Common myeloid progenitor, CD34-positive (primary cell): ENCODE results near the gene ANKRD33.

ENCODE experiments used
- CTCF ChIA-PET: fragments of 350-600 bp; sonication (Branson Sonifier 250); formaldehyde crosslinking; loops from one replicate; lab custom pipeline; 2021; ENCODE audit warnings: antibody characterized with exemption; lab: Charles Lee
- POLR2A ChIA-PET: fragments of 350-600 bp; sonication (Branson Sonifier 250); formaldehyde crosslinking; loops from one replicate; lab custom pipeline; 2021; ENCODE audit warnings: antibody characterized with exemption; lab: Charles Lee
- DNase-seq, 3 donors: peaks; one replicate each; pipeline versions ENCODE4 v3.0.0 to v3.0.0-alpha.2; 2013
- H3K27ac ChIP-seq, 2 experiments: 1 replicate in 1 of 2; 2 replicates in 1 of 2; pipeline ENCODE4 v1.7.0; 2013; ENCODE audit warnings: inconsistent platforms in 2 of 2, low read length in 2 of 2, mild to moderate bottlenecking in 2 of 2, low read depth in 1 of 2, moderate library complexity in 1 of 2; ENCODE audit not compliant: severe bottlenecking in 2 of 2, insufficient read depth in 1 of 2, poor library complexity in 1 of 2
- H3K27me3 ChIP-seq, 5 experiments: replicated peaks in 2 of 5; 1 replicate in 3 of 5; 2 replicates in 2 of 5; pipeline versions ENCODE4 v1.6.1 to v1.7.0; 2013; ENCODE audit warnings: low read length in 4 of 5, mild to moderate bottlenecking in 2 of 5, moderate library complexity in 2 of 5, inconsistent platforms in 1 of 5; ENCODE audit not compliant: insufficient read depth in 5 of 5, control insufficient read depth in 4 of 5
- H3K36me3 ChIP-seq, 4 experiments: 1 replicate in 2 of 4; 2 replicates in 2 of 4; pipeline versions ENCODE4 v1.6.1 to v1.7.0; 2013; ENCODE audit warnings: low read length in 3 of 4, control low read depth in 1 of 4, mild to moderate bottlenecking in 1 of 4; ENCODE audit not compliant: control insufficient read depth in 4 of 4, insufficient read depth in 4 of 4
- H3K4me1 ChIP-seq, 4 experiments: 1 replicate in 3 of 4; 2 replicates in 1 of 4; pipeline versions ENCODE4 v1.6.1 to v1.7.1; 2013; ENCODE audit warnings: low read length in 3 of 4, mild to moderate bottlenecking in 3 of 4, control low read depth in 1 of 4, inconsistent platforms in 1 of 4, moderate library complexity in 1 of 4; ENCODE audit not compliant: control insufficient read depth in 4 of 4, insufficient read depth in 4 of 4; ENCODE audit errors: control extremely low read depth in 1 of 4
- H3K4me3 ChIP-seq, 7 experiments: 1 replicate in 4 of 7; 2 replicates in 3 of 7; pipeline versions ENCODE4 v1.5.1 to v1.7.0; 2013; ENCODE audit warnings: mild to moderate bottlenecking in 7 of 7, low read length in 6 of 7, moderate library complexity in 6 of 7, inconsistent platforms in 2 of 7, low read depth in 2 of 7, control low read depth in 1 of 7; ENCODE audit not compliant: insufficient read depth in 4 of 7, control insufficient read depth in 1 of 7; ENCODE audit errors: extremely low read depth in 1 of 7
- H3K9me3 ChIP-seq, 5 experiments: 1 replicate in 4 of 5; 2 replicates in 1 of 5; pipeline versions ENCODE4 v1.6.1 to v1.7.1; 2013; ENCODE audit warnings: low read length in 4 of 5, mild to moderate bottlenecking in 2 of 5, inconsistent platforms in 1 of 5, low read depth in 1 of 5, moderate library complexity in 1 of 5; ENCODE audit not compliant: control insufficient read depth in 4 of 5, insufficient read depth in 2 of 5; ENCODE audit errors: control extremely low read depth in 1 of 5
- WGBS: methylation state at CpG from one replicate; pipeline ENCODE4 v1.1.5; 2013; ENCODE audit not compliant: insufficient coverage; 5-methylcytosine and 5-hydroxymethylcytosine counted together

The ANKRD33 gene

DNA sequence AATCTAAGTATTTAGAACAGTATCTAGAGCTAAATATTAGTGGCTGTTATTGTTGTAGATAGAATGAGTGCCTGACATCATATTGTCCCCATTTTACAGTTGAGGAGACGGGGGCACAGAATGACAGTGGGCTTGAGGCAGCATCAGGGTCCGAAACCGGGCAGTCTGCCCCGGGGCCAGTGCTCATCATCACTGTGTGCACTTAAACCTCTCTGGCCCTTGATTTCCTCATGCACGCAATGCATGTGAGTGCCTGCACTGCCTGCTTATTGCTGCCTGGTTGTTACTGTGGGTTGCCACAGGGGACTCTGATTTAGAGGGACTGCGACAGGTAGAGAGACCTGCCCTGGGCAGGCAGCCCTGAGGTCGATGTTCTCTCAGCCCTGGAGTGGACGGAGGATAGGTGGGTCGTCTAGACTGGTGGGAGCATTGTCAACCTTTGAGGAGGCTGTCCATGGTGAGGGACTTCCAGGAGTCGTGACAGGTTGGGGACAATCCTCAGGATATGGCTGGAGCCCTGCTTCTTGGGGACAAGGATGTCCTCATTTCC, 29.2 kb downstream of the ANKRD33 start:
- WGBS = 97% methylated on average over 5 of the region's 10 CpGs
- ChIA-PET CTCF (interaction anchor here (0.6 to 1.8 kb wide), 5 partner anchors 9 to 64 kb away, joined by 3 to 6 read pairs (median 3); no protein-coding TSS in a partner anchor), POLR2A (no interaction called here)
- H3K27me3 ChIP-seq = no peaks in the 10 kb centered on the region
- H3K4me3 ChIP-seq = no peak overlapping the region
- H3K4me1 ChIP-seq = peaks cover 0 to 9% (median 4%) of the 10 kb centered on the region in 4 experiments
- no peaks in the 10 kb centered on the region for H3K36me3 ChIP-seq
- no peak for DNase-seq
- H3K9me3 ChIP-seq = no peaks in the 10 kb centered on the region
- H3K27ac ChIP-seq = no peak overlapping the region

DNA sequence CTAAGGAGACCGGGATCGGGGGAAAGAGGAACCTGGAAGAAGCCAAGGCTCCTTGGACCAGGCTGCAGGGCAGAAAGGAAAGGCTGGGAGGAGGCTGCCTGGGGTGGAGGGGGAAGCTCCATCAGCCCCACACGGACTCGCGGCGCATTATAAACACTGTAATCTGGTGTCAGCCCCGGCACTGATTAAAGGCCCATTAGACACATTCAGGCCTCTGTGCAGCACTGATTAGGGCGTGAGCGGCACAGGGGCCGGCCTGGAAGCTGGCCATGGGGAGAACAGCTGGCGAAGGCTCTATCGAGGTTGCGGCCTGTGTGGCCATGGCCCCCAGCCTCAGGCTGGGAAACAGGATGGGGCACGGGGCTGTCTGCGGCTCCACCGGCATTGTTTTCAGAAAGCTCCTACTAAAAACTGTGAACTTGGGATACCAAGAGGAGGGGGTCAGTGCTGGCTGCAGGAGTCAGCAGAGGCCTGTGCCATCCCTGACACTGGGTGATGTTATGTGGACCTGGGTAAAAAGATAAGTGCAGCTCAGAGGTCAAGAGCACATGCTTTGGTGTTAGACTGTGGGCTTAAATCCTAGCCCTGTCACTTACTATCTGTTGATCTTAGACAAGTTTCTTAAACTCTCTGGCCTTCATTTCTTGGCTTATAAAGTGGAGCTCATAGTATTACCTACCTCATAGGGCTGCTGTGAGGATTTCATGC, 30.0 kb downstream of the ANKRD33 start:
- H3K27ac ChIP-seq = no peak overlapping the region
- 78% methylated on average over 16 of the region's 16 CpGs for WGBS
- peak; percentile 20 to 61 (median 38) for DNase-seq
- CTCF ChIA-PET = interaction anchor here (0.9 to 1.8 kb wide), 10 partner anchors 9 to 206 kb away, joined by 3 to 6 read pairs (median 3); partner anchors contain the start of genes ACVRL1 and ANKRD33
- H3K36me3 ChIP-seq = no peaks in the 10 kb centered on the region
- POLR2A ChIA-PET = no interaction called here
- no peaks in the 10 kb centered on the region for H3K9me3 ChIP-seq
- no peak overlapping the region for H3K4me3 ChIP-seq
- H3K4me1 ChIP-seq = peaks cover 0 to 2% (median under 1%) of the 10 kb centered on the region in 4 experiments
- H3K27me3 ChIP-seq = no peaks in the 10 kb centered on the region

DNA sequence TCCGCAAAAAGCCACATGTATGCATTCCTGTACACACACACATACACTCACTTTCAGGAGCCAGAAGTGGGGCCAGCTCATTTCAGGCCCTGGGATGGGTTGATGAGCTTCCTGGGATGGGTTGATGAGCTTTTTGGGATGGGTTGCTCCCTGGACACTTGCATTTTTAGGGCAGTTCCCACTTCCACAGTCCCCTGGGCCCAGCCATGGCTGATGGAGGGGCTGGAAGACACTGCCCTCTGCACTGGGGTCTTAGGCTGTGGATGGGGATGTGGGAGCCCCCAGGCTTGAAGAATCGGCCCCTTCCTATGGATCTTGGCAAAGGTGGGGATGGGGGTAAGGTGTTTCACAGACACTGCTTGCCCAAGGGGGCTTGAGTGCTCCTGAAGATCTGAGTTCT, 32.1 kb downstream of the ANKRD33 start:
- Histone ChIP-seq H3K4me3 (no peak overlapping the region), H3K4me1 (peaks cover 3 to 15% (median 12%) of the 10 kb centered on the region in 4 experiments), H3K27ac (no peak overlapping the region), H3K27me3 (no peaks in the 10 kb centered on the region), H3K9me3 (no peaks in the 10 kb centered on the region), H3K36me3 (no peaks in the 10 kb centered on the region)
- POLR2A ChIA-PET = no interaction called here
- no peak for DNase-seq
- no CpG with 5 or more reads among the region's 2 CpGs for WGBS
- CTCF ChIA-PET = no interaction called here

DNA sequence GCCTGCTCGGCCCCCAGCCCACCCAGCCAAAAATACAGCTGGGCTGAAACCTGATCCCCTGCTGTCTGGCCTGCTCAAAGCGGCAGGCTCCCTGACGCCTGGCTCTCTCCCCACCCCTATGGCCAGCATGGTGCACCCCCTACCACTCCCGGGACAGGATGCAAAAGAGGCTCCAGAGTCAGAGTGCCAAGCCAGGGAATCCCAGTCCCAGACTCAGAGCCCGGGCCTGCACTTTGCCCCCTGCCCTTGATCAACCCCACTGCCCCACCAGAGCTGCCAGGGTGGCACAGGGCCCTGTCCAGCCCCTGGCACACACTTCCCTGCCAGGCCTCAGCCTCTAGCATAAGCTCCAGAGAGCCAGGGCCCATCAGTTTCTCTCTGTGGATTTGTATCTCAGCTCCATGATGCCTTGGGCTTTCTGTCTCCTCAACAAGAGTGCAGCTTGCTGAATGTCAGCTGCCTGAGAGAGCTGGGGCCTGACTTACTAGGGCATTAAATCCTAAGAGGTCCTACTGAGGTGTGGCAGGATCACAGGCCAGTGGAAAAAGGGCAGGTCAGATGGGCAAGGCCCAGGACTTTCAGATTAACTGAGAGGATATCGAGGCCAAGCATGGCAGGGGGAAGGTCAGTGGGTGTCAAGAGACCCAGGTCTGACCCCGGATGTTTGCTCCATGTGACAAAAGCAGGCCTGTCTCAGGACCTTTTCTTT, 33.3 kb downstream of the ANKRD33 start:
- CTCF ChIA-PET = interaction anchor here (1.1 to 7.5 kb wide), 11 partner anchors 9 to 104 kb away, joined by 3 to 77 read pairs (median 17); partner anchors contain the start of genes ACVRL1 and ANKRD33
- no peak overlapping the region for H3K27ac ChIP-seq
- no peak for DNase-seq

DNA sequence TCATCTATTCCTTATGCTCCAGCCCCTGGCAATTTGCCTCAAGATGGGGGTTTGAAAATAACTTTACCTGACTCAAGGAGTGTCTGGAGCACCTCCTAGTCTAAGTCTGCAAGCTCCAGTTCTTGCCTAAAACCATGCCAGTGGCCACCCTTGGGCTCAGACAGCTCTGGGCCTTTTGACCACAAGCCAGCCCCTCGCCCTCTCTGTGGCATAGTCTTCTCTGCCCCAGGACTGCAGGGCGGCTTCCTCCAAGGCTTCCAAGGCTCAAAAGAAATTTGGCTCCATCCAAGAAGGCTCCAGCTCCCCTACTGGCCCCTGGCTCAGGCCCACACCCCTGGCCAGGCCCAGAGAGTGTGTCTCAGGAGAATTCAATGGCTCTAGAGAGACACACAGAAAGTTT, 34.2 kb downstream of the ANKRD33 start:
- Histone ChIP-seq H3K4me1 (peaks cover 10 to 29% (median 29%) of the 10 kb centered on the region in 4 experiments), H3K27me3 (no peaks in the 10 kb centered on the region), H3K27ac (no peak overlapping the region), H3K4me3 (no peak overlapping the region), H3K36me3 (no peaks in the 10 kb centered on the region), H3K9me3 (no peaks in the 10 kb centered on the region)
- ChIA-PET POLR2A (no interaction called here), CTCF (interaction anchor here (0.8 to 7.5 kb wide), 19 partner anchors 9 to 156 kb away, joined by 3 to 77 read pairs (median 6); partner anchors contain the start of genes ACVRL1 and ANKRD33)
- no peak for DNase-seq
- WGBS = 100% methylated on average over 1 of the region's 2 CpGs

More for the DNA sequence above, 33.3 kb downstream of the ANKRD33 start:
- Histone ChIP-seq H3K36me3 (no peaks in the 10 kb centered on the region), H3K27me3 (no peaks in the 10 kb centered on the region), H3K9me3 (no peaks in the 10 kb centered on the region), H3K4me3 (no peak overlapping the region), H3K4me1 (peaks cover 6 to 26% (median 23%) of the 10 kb centered on the region in 4 experiments)
- 96% methylated on average over 6 of the region's 7 CpGs for WGBS
- POLR2A ChIA-PET = no interaction called here

DNA sequence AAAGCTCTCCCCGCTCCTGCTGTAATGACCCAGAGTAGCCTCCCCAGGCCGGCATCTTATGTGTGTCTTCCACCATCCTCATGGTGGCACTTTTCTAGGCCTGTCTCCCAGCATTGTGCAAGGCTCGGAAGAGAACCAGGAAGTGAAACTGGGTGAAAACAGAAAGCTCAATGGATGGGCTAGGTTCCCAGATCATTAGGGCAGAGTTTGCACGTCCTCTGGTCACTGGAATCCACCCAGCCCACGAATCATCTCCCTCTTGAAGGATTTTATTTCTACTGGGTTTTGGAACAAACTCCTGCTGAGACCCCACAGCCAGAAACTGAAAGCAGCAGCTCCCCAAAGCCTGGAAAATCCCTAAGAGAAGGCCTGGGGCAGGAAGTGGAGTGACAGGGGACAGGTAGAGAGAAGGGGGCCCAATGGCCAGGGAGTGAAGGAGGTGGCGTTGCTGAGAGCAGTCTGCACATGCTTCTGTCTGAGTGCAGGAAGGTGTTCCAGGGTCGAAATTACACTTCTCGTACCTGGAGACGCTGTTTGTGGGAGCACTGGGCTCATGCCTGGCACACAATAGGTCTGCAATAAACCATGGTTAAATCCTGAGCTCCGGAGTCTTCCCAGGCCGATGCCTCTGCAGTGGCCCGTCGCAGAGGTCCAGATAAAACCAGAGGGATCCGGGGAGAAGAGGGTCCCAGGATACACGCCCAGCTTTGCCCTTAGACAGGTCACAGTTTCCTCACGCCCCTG, 35.0 kb downstream of the ANKRD33 start:
- Histone ChIP-seq H3K27me3 (no peaks in the 10 kb centered on the region), H3K36me3 (no peaks in the 10 kb centered on the region), H3K4me3 (no peak overlapping the region), H3K9me3 (no peaks in the 10 kb centered on the region), H3K27ac (no peak overlapping the region), H3K4me1 (peaks cover 10 to 29% (median 29%) of the 10 kb centered on the region in 4 experiments)
- no peak for DNase-seq
- POLR2A ChIA-PET = no interaction called here
- WGBS = 66% methylated on average over 16 of the region's 16 CpGs
- CTCF ChIA-PET = interaction anchor here (0.7 to 7.5 kb wide), 25 partner anchors 9 to 155 kb away, joined by 3 to 77 read pairs (median 6); partner anchors contain the start of genes ACVR1B, ACVRL1 and ANKRD33
